Hindlimb muscle (tissue), 1 donor: ENCODE data around the gene FCN2. TPM values are rescaled to one million over a fixed set of nuclear protein-coding genes. Genes with fewer than 3 reads are reported as not detected.

ENCODE experiments used
- DNase-seq: peaks from one replicate; pipeline ENCODE4 v3.0.0-alpha.2; 2013
- polyA plus RNA-seq: library from polyadenylated mRNA; unstranded; fragments of 120-200 nt; gene quantifications from one replicate; pipeline ENCODE4 v1.2.1, GENCODE V29; 2013; ENCODE audit not compliant: insufficient read length

The FCN2 gene
- polyA plus RNA-seq, 1 donor: not detected

GRCh38 chr9:134888603-134889190, 8.1 kb downstream of the FCN2 start:
- no peak for DNase-seq

- DNase-seq: no peak
These were observed 9.0 kb downstream of the FCN2 start for GRCh38 chr9:134889386-134890154.

GRCh38 chr9:134890155-134890495, 9.5 kb downstream of the FCN2 start:
- DNase-seq: no peak

GRCh38 chr9:134891053-134891452, 10.4 kb downstream of the FCN2 start:
- no peak for DNase-seq

GRCh38 chr9:134891713-134892112, 11.1 kb downstream of the FCN2 start:
- DNase-seq: no peak

- DNase-seq: no peak
These were observed 11.6 kb downstream of the FCN2 start for GRCh38 chr9:134892221-134892620.

- no peak for DNase-seq
These were observed 12.3 kb downstream of the FCN2 start for GRCh38 chr9:134892820-134893420.

GRCh38 chr9:134894136-134894860, 13.7 kb downstream of the FCN2 start:
- DNase-seq: no peak

GRCh38 chr9:134895097-134895496, 14.5 kb downstream of the FCN2 start:
- DNase-seq: no peak

GRCh38 chr9:134895567-134895907, 14.9 kb downstream of the FCN2 start:
- DNase-seq: no peak

- peak; percentile 63 for DNase-seq
These were observed 15.6 kb downstream of the FCN2 start for GRCh38 chr9:134895908-134896833.

- no peak for DNase-seq
These were observed 16.4 kb downstream of the FCN2 start for GRCh38 chr9:134896834-134897583.

GRCh38 chr9:134897584-134898170, 17.1 kb downstream of the FCN2 start:
- DNase-seq: no peak

- no peak for DNase-seq
These were observed 17.7 kb downstream of the FCN2 start for GRCh38 chr9:134898319-134898718.

- no peak for DNase-seq
These were observed 18.6 kb downstream of the FCN2 start for GRCh38 chr9:134899168-134899567.

GRCh38 chr9:134899818-134900217, 19.2 kb downstream of the FCN2 start:
- no peak for DNase-seq

- DNase-seq: no peak
These were observed 22.3 kb downstream of the FCN2 start for GRCh38 chr9:134902936-134903335.

GRCh38 chr9:134908524-134909309, 28.1 kb downstream of the FCN2 start:
- no peak for DNase-seq

- no peak for DNase-seq
These were observed 29.2 kb downstream of the FCN2 start for GRCh38 chr9:134909511-134910481.
